ENCODE data around the gene ATP2C2.

GRCh38 chr16:84513123-84513522 lies 144.8 kb downstream of the ATP2C2 start:
- TF ChIP-seq CTCF (IDR thresholded peaks at IDR 0.05) (no peak), POLR2A (IDR thresholded peaks at IDR 0.05) (no peak)

Measured in right lobe of liver (tissue), 4 donors.